CD4-positive, alpha-beta T cell treated with Interleukin-4 for 4 hours (primary cell): ENCODE measurements around the gene NFE2.
A peak's percentile ranks its signal among the peaks of the same experiment; 100 is the strongest.
"Not testable (repeated sequence)": the region's sequence is repeated elsewhere in the genome, so short reads cannot be mapped to it uniquely, and the experiment has no call there.

Experiments used
- DNase-seq: peaks from one replicate; pipeline ENCODE4 v3.0.0-alpha.2; 2020

Gene NFE2

DNA sequence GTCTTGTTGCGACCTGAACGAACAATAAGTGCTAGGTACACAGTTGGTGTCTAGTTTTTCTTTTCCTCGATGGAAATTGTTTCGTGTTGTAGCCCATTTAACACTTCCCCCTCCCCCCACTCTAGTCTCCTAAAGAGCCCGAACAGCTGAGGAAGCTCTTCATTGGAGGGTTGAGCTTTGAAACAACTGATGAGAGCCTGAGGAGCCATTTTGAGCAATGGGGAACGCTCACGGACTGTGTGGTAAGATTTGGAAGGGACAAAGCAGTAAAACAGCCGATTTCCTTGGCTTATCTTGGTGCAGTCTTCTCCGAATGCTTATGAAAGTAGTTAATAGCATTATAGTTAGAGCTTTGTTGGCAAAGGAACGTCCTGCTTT lies 19.6 kb downstream of the NFE2 start:
- not testable (repeated sequence) for DNase-seq

GRCh38 chr12:54280468-54281260 lies 20.2 kb downstream of the NFE2 start, which contains the start of gene HNRNPA1:
Gene HNRNPA1 (plus strand): TSS chr12:54280726. CDS start chr12:54280808, 82 bp downstream.
- DNase-seq = peak; percentile 100

DNA sequence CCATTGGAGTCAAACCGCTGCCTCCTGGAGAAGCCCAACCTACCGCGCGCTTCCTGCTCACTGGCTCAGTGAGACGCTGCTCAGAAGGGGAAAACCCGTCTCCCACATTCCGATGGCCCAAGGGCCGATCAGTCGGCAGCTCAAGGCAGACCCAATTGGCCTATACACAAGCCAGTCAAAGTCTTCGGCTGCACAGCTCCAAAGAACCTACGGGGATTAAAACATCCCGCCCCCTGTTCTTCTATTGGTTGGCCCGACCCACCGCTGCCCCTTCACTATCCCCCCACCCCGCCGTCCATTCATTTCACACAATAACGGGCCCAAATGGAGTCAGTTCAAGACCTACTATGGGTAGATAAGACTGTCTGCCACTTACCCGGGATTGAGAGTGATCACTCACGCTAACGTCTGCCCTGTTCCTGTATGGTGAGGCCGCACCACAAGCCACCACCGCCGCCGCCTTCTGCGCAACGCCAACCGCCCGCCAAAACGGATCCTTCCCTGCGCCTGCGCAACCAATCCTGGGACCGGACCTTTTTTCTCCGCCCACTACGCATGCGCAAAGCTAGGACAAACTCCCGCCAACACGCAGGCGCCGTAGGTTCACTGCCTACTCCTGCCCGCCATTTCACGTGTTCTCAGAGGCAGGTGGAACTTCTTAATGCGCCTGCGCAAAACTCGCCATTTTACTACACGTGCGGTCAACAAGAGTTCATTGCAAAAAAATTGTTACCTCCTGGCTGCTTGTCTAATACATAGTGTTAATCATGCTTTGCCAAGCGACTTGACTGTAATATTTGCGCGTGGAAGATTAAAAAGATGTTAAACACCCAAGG lies 21.0 kb downstream of the NFE2 start, which contains the start of gene CBX5:
TSS of gene CBX5 (minus strand) at position 491 of the 836 bp plus-strand sequence. CDS start 22,472 bp downstream, outside the sequence.
- DNase-seq = peak; percentile 99

DNA sequence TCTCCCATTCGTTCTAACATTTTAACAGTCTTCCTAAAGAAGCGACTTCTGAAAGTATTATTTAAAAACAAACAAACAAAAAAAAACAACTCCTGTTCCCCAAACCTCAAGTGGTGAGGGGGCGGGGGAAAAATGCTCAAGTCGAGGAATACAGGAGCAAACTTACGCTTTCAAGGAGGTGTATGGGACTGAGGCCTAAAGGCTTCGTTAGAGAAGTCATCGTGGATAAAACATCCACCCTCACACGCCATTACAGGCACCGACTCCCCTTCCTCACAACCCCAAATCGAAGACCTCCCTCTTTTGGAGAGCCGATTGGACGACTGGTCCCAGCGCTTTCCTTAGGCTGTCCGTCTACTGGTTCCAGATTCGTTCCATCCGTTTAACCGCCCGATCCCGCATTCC lies 21.6 kb downstream of the NFE2 start:
- no peak for DNase-seq

GRCh38 chr12:54277823-54278276 lies 23.0 kb downstream of the NFE2 start:
- DNase-seq = no peak

- no peak for DNase-seq
These were observed 24.4 kb downstream of the NFE2 start for GRCh38 chr12:54276368-54276767.

DNA sequence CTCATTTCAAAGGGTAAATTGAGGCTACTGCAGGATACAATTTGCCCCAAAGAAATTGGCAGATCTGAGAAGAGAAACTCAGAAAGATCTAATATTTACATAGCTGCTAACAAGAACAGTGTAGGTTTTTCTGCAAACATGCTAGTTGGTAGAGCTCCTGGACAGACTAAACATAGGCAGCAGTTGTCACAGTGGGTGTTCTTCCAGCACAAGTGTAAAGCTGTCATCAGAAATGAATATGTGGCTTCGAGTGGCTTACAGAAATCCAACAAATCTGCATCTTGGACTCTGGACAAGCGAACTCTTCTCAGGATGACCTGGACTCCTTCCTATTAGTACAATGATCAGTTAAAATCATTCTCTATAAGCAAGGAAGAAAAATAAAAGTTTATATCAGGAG lies 26.8 kb downstream of the NFE2 start:
- no peak for DNase-seq

DNA sequence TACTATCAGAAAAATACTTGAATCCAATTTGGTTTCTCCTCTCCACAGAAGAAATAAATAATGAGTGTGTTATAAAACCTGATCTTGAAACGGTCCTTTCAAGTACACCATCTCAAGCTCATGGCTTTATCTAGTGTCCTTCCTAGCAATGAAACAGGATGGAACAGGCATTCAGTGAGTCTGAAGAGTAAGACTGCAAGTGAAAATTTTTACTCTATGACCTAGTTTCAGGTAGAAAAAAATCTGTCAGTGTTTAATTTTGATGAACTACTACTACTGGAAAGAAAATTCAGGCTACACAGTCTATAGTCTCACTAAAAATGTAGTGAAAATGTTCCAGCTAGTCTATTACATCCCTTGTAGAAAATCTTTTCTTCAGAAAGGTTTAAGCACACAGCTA lies 28.6 kb downstream of the NFE2 start:
- DNase-seq = no peak

DNA sequence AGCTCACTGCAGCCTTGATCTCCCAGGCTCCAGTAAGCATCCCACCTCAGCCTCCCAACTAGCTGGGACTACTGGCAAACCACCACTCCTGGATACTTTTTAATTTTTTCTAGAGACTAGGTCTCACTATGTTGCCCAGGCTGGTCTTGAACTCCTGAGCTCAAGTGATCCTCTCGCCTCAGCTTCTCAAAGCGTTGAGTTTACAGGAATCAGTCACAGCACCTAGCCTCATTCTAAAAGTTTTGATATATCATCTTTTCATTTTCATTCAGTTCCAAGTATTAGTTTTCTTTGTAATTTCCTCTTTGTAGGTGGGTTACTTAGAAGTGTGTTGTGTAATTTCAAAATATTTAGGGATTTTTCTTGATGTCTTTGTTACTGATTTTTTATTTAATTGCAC lies 30.5 kb downstream of the NFE2 start:
- no peak for DNase-seq

- no peak for DNase-seq
These were observed 34.0 kb downstream of the NFE2 start for GRCh38 chr12:54266852-54267251.

GRCh38 chr12:54265364-54265812 lies 35.4 kb downstream of the NFE2 start:
- no peak for DNase-seq

- DNase-seq = no peak
These were observed 38.4 kb downstream of the NFE2 start for GRCh38 chr12:54262403-54262925.

- no peak for DNase-seq
These were observed 38.9 kb downstream of the NFE2 start for GRCh38 chr12:54261815-54262402.

- DNase-seq = peak; percentile 24
These were observed 41.4 kb downstream of the NFE2 start for GRCh38 chr12:54259194-54260011.

DNA sequence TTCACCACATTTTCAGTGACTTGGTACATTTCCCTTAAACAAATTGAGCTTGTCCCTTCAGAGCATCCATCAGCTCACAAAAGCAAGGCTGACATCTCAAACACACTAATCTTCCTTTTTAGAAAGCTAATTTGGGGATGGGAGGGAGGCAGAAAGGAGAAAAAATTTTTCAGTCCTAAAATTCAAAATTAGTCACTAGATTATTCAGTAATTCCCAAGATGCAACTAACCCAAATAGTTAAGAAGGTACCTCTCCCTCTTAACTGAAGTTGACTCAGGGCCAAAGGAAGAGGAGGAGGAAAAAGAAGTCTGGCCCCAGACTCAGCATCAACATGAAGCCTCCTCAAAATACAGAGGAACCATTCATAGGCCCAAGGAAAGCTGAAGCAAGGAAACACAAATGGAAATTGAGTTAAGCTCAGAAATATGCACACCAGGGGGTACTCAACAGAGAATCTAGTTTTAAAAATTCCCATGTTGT lies 42.6 kb downstream of the NFE2 start:
- no peak for DNase-seq

DNA sequence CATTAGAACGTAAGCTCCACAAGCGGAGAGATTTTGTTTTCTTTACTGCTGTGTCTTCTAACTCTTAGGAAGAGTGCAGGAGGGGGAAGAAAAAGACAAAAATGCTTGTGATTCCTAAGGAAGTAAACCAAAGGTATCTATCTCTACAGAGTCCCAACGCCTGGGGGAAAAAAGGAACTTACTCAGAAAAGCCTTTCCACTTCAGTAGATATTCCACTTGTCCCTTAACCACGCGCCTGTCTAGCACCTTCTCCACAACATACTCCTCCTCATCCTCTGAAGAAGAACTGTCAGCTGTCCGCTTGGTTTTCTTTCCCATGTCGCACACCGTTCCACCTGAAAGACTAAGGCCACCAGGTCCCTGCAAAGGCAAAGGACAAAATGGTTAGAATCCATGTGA lies 43.5 kb downstream of the NFE2 start:
- DNase-seq = no peak

DNA sequence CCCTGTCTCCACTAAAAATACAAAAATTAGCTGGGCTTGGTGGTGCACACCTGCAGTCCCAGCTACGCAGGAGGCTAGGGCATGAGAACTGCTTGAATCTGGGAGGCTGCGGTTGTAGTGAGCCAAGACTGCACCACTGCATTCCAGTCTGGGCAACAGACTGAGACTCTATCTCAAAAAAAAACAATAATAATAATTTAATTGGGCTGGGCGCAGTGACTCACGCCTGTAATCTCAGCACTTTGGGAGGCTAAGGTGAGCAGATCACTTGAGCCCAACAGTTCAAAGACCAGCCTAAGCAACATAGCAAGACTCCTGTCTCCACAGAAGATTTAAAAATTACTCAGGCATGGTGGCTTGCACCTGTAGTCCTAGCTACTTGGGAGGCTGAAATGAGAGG lies 47.6 kb downstream of the NFE2 start:
- no peak for DNase-seq

GRCh38 chr12:54251667-54252284 lies 49.0 kb downstream of the NFE2 start:
- peak; percentile 62 for DNase-seq

- no peak for DNase-seq
These were observed 51.3 kb downstream of the NFE2 start for GRCh38 chr12:54249489-54249888.

- DNase-seq = no peak
These were observed 54.7 kb downstream of the NFE2 start for GRCh38 chr12:54246011-54246641.
